H1 (cell line): ENCODE results near the gene CYP4F3. TPM values are rescaled to one million over a fixed set of nuclear protein-coding genes. Genes with fewer than 3 reads are reported as not detected.

Experiments used
- CTCF ChIA-PET: fragments of 300-600 bp; sonication (Branson Sonifier 250); formaldehyde crosslinking; loops from one replicate; lab custom pipeline; 2021; ENCODE audit not compliant: partially characterized antibody; lab: Charles Lee
- POLR2A ChIA-PET: fragments of 300-600 bp; sonication (Branson Sonifier 250); formaldehyde crosslinking; loops from one replicate; lab custom pipeline; 2021; ENCODE audit warnings: inconsistent platforms; ENCODE audit not compliant: partially characterized antibody; lab: Charles Lee
- DNase-seq, 2 experiments: peaks; one replicate each; pipeline versions ENCODE4 v3.0.0 to v3.0.0-alpha.2; 2010 to 2022; ENCODE audit warnings: low spot score in 2 of 2, low read depth in 1 of 2, mixed read lengths in 1 of 2
- FAIRE-seq: peaks from 2 replicates; lab custom pipeline; 2011; peaks lifted over from hg19 to GRCh38; lab: Jason Lieb, UNC
- H2AFZ ChIP-seq: 2 replicates; pipeline ENCODE4 v1.8.1; 2012; ENCODE audit warnings: low read length, inconsistent platforms
- H2AK5ac ChIP-seq: 2 replicates; pipeline ENCODE4 v1.6.1; 2013; ENCODE audit warnings: low read depth, low read length
- H2BK120ac ChIP-seq: replicated peaks from 2 replicates; pipeline ENCODE3; 2013; ENCODE audit warnings: low read depth, low read length, inconsistent platforms
- H2BK12ac ChIP-seq: 2 replicates; pipeline ENCODE4 v1.6.1; 2013; ENCODE audit warnings: low read depth, low read length
- H2BK15ac ChIP-seq: 2 replicates; pipeline ENCODE4 v1.6.1; 2013; ENCODE audit warnings: low read length
- H2BK20ac ChIP-seq: 2 replicates; pipeline ENCODE4 v1.6.1; 2013; ENCODE audit warnings: low read length
- H2BK5ac ChIP-seq: 2 replicates; pipeline ENCODE4 v1.6.1; 2013; ENCODE audit warnings: low read depth, low read length
- H3K14ac ChIP-seq: 2 replicates; pipeline ENCODE4 v1.6.1; 2013; ENCODE audit warnings: inconsistent platforms; ENCODE audit not compliant: insufficient read length
- H3K18ac ChIP-seq: 2 replicates; pipeline ENCODE4 v1.6.1; 2013; ENCODE audit warnings: low read length; ENCODE audit errors: extremely low read depth
- H3K23ac ChIP-seq: 2 replicates; pipeline ENCODE4 v1.6.1; 2013; ENCODE audit warnings: inconsistent platforms; ENCODE audit not compliant: insufficient read length
- H3K23me2 ChIP-seq: 2 replicates; pipeline ENCODE4 v1.6.1; 2013; ENCODE audit warnings: low read depth, low read length
- H3K27ac ChIP-seq: 2 replicates; pipeline ENCODE4 v1.6.1; 2011; ENCODE audit warnings: low read depth, low read length, inconsistent platforms
- H3K27me3 ChIP-seq, 4 experiments: replicated peaks in 1 of 4; 1 replicate in 1 of 4; 2 replicates in 3 of 4; pipeline versions ENCODE4 v1.6.1 to v1.8.1; 2011 to 2013; ENCODE audit warnings: low read length in 3 of 4, mild to moderate bottlenecking in 3 of 4, inconsistent platforms in 2 of 4, mixed read lengths in 2 of 4, moderate library complexity in 1 of 4; ENCODE audit not compliant: control insufficient read depth in 3 of 4, insufficient read depth in 3 of 4; ENCODE audit errors: extremely low read depth in 1 of 4
- H3K36me3 ChIP-seq, 4 experiments: 2 replicates each; pipeline versions ENCODE4 v1.6.1 to v1.8.1; 2011 to 2013; ENCODE audit warnings: mild to moderate bottlenecking in 4 of 4, low read length in 3 of 4, moderate library complexity in 2 of 4, control low read depth in 1 of 4, inconsistent platforms in 1 of 4; ENCODE audit not compliant: insufficient read depth in 4 of 4, control insufficient read depth in 2 of 4
- H3K4ac ChIP-seq: replicated peaks from 2 replicates; pipeline ENCODE3; 2013; ENCODE audit warnings: low read length, low read depth, mixed read lengths, inconsistent platforms; ENCODE audit not compliant: insufficient read length
- H3K4me1 ChIP-seq, 4 experiments: replicated peaks in 1 of 4; 1 replicate in 1 of 4; 2 replicates in 3 of 4; pipeline versions ENCODE4 v1.6.1 to v1.8.1; 2011 to 2013; ENCODE audit warnings: low read length in 3 of 4, inconsistent platforms in 2 of 4, mixed read lengths in 1 of 4; ENCODE audit not compliant: insufficient read depth in 4 of 4, control insufficient read depth in 3 of 4
- H3K4me2 ChIP-seq, 2 experiments: 2 replicates each; pipeline versions ENCODE4 v1.6.1 to v1.8.1; 2011 to 2013; ENCODE audit warnings: low read depth in 2 of 2, low read length in 2 of 2, control low read depth in 1 of 2, inconsistent platforms in 1 of 2, mild to moderate bottlenecking in 1 of 2; ENCODE audit not compliant: insufficient read depth in 1 of 2
- H3K4me3 ChIP-seq, 4 experiments: fragments of 200-600, 300-600 bp in 1 of 4; sonication (generic), shearing (Covaris generic), sonication (Bioruptor Twin) in 1 of 4; 2 replicates each; pipeline versions ENCODE4 v1.5.1 to v1.8.1; 2011 to 2016; ENCODE audit warnings: low read length in 4 of 4, low read depth in 3 of 4, control low read depth in 2 of 4, inconsistent platforms in 2 of 4, mild to moderate bottlenecking in 2 of 4, mixed read lengths in 1 of 4, moderate library complexity in 1 of 4; ENCODE audit not compliant: insufficient read depth in 2 of 4; ENCODE audit errors: extremely low read depth in 1 of 4
- H3K56ac ChIP-seq: replicated peaks from 2 replicates; pipeline ENCODE3; 2013; ENCODE audit warnings: low read depth, mild to moderate bottlenecking, mixed read lengths, low read length, inconsistent platforms; ENCODE audit not compliant: insufficient read length
- H3K79me1 ChIP-seq: 2 replicates; pipeline ENCODE4 v1.6.1; 2013; ENCODE audit warnings: low read depth, low read length, control low read depth
- H3K79me2 ChIP-seq, 2 experiments: 2 replicates each; pipeline versions ENCODE4 v1.6.1 to v1.8.1; 2012 to 2013; ENCODE audit warnings: low read length in 2 of 2, mild to moderate bottlenecking in 2 of 2, inconsistent platforms in 1 of 2; ENCODE audit not compliant: insufficient read depth in 2 of 2, control insufficient read depth in 1 of 2
- H3K9ac ChIP-seq, 4 experiments: replicated peaks in 1 of 4; 1 replicate in 1 of 4; 2 replicates in 3 of 4; pipeline versions ENCODE4 v1.6.1 to v1.8.1; 2011 to 2013; ENCODE audit warnings: low read depth in 3 of 4, low read length in 3 of 4, control low read depth in 2 of 4, mild to moderate bottlenecking in 2 of 4, moderate library complexity in 2 of 4, inconsistent platforms in 1 of 4; ENCODE audit errors: extremely low read depth in 1 of 4
- H3K9me3 ChIP-seq, 2 experiments: 2 replicates each; pipeline versions ENCODE4 v1.6.1 to v1.8.1; 2012 to 2013; ENCODE audit warnings: mild to moderate bottlenecking in 2 of 2, moderate library complexity in 2 of 2, control low read depth in 1 of 2, inconsistent platforms in 1 of 2, low read depth in 1 of 2, low read length in 1 of 2, mixed read lengths in 1 of 2; ENCODE audit not compliant: insufficient read depth in 2 of 2
- H4K20me1 ChIP-seq, 2 experiments: replicated peaks in 1 of 2; 2 replicates each; pipeline versions ENCODE3 to v1.8.1; 2011 to 2013; ENCODE audit warnings: inconsistent platforms in 2 of 2, low read length in 2 of 2, mild to moderate bottlenecking in 1 of 2; ENCODE audit not compliant: insufficient read depth in 2 of 2, control insufficient read depth in 1 of 2
- H4K5ac ChIP-seq: 2 replicates; pipeline ENCODE4 v1.6.1; 2013; ENCODE audit warnings: low read length, low read depth, mixed read lengths, inconsistent platforms; ENCODE audit not compliant: insufficient read length
- H4K8ac ChIP-seq: 2 replicates; pipeline ENCODE4 v1.8.0; 2013; ENCODE audit warnings: mild to moderate bottlenecking, moderate library complexity, low read length, inconsistent platforms; ENCODE audit not compliant: insufficient read depth; ENCODE audit errors: extremely low read depth
- H4K91ac ChIP-seq: replicated peaks from 2 replicates; pipeline ENCODE3; 2013; ENCODE audit warnings: low read length, mixed read lengths, inconsistent platforms; ENCODE audit not compliant: insufficient read length
- CBX5 ChIP-seq: fragments of 300-800, 300-1000 bp; sonication (generic); IDR thresholded peaks from 2 replicates; pipeline ENCODE4 v1.7.1; 2016; ENCODE audit warnings: antibody characterized with exemption, low read length, low read depth
- E2F6 ChIP-seq: IDR thresholded peaks from 2 replicates; pipeline ENCODE4 v1.6.1; 2012; ENCODE audit warnings: inconsistent platforms
- HDAC2 ChIP-seq, 2 experiments: fragments of 300-600 bp in 1 of 2; sonication (generic) in 1 of 2; IDR thresholded peaks; 2 replicates each; pipeline ENCODE4 v1.6.1; 2011 to 2012; ENCODE audit warnings: low read depth in 2 of 2, low read length in 2 of 2, mild to moderate bottlenecking in 2 of 2, moderate library complexity in 2 of 2, borderline replicate concordance in 1 of 2, inconsistent platforms in 1 of 2
- HDAC6 ChIP-seq: IDR thresholded peaks from one replicate; pipeline ENCODE4 v1.7.1; 2012; ENCODE audit warnings: low read depth, mild to moderate bottlenecking, inconsistent platforms, low read length, moderate library complexity
- JUN ChIP-seq: IDR thresholded peaks from 2 replicates; pipeline ENCODE4 v1.6.1; 2011; ENCODE audit warnings: low read depth, mild to moderate bottlenecking, improper control_type of control experiment, low read length
- MAFK ChIP-seq: IDR thresholded peaks from 2 replicates; pipeline ENCODE4 v1.6.1; 2012; ENCODE audit warnings: low read depth, mild to moderate bottlenecking, improper control_type of control experiment, low read length
- NANOG ChIP-seq: IDR thresholded peaks from 2 replicates; pipeline ENCODE4 v1.6.1; 2011; ENCODE audit warnings: low read length, low read depth, mild to moderate bottlenecking, inconsistent platforms; ENCODE audit not compliant: insufficient read depth, poor library complexity, severe bottlenecking
- SAP30 ChIP-seq: fragments of 300-600 bp; sonication (generic); IDR thresholded peaks from 2 replicates; pipeline ENCODE4 v1.7.1; 2012; ENCODE audit warnings: low read length, moderate library complexity, mild to moderate bottlenecking, inconsistent platforms; ENCODE audit not compliant: insufficient read depth, insufficient replicate concordance
- TAF1 ChIP-seq: IDR thresholded peaks from 2 replicates; pipeline ENCODE4 v1.6.1; 2011; ENCODE audit warnings: mild to moderate bottlenecking, low read depth, low read length
- WGBS, 2 experiments: shearing (Covaris generic) in 1 of 2; methylation state at CpG; one replicate each; pipeline versions ENCODE4 v1.1.6 to v1.1.7; 2013 to 2015; ENCODE audit warnings: low lambda C conversion rate in 2 of 2, mixed read lengths in 2 of 2, inconsistent platforms in 1 of 2, low coverage in 1 of 2, missing lambda C conversion rate in 1 of 2; ENCODE audit not compliant: insufficient replicate concordance in 2 of 2, insufficient coverage in 1 of 2, insufficient read length in 1 of 2; ENCODE audit errors: extremely low coverage in 1 of 2, missing lambda C conversion rate in 1 of 2; 5-methylcytosine and 5-hydroxymethylcytosine counted together
- polyA plus RNA-seq, 7 experiments: library from polyadenylated mRNA; depleted of rRNA in 3 of 7; stranded (reverse) in 5 of 7; unstranded in 2 of 7; fragments of >200 nt in 5 of 7; fragments of 200-250 nt in 2 of 7; gene quantifications; 1 replicate in 5 of 7; 2 replicates in 1 of 7; 4 replicates in 1 of 7; pipeline versions ENCODE4 v1.2.1 to v1.2.3, GENCODE V29; 2011 to 2013; ENCODE audit warnings: missing spikeins in 2 of 7, mixed read lengths in 2 of 7
- total RNA-seq: library from RNA; stranded (reverse); fragmentation: NEBNext Ultra II Directional; extraction: Animal tissue kit (Norgen Biotek cat#: 25700); gene quantifications from 2 replicates; pipeline ENCODE4 v1.2.1, GENCODE V29; 2021

CYP4F3 gene
- total and polyA plus RNA-seq, 2 of the 8 experiments (the other 6 are each of a cell fraction or from before 2014, with no cell fraction given): not detected

GRCh38 chr19:15680478-15681322 is 40.0 kb downstream of the CYP4F3 start:
- Histone ChIP-seq H3K79me2 (no peaks in the 10 kb centered on the region), H4K5ac (no peak overlapping the region), H3K56ac (no peak overlapping the region), H4K91ac (no peak overlapping the region), H3K36me3 (no peaks in the 10 kb centered on the region), H3K4me1 (no peaks in the 10 kb centered on the region), H2BK20ac (no peak overlapping the region), H3K79me1 (no peaks in the 10 kb centered on the region), H3K4ac (no peak overlapping the region), H2AFZ (no peak overlapping the region), H3K18ac (no peak overlapping the region), H3K9me3 (peaks cover 70 to 85% of the 10 kb centered on the region in 2 experiments), H2AK5ac (no peak overlapping the region), H4K20me1 (no peaks in the 10 kb centered on the region), H2BK120ac (no peak overlapping the region)
- DNase-seq: no peak
- POLR2A ChIA-PET: no interaction called here
- TF ChIP-seq HDAC2 (IDR thresholded peaks at IDR 0.05; ENCODE audit: borderline replicate concordance in 1 of 2, low read depth in 2 of 2, low read length in 2 of 2): no peak
- no peak for TF ChIP-seq CBX5
- TF ChIP-seq TAF1: no peak
- TF ChIP-seq HDAC6: no peak
- no peak for TF ChIP-seq E2F6
- TF ChIP-seq MAFK: no peak
- TF ChIP-seq NANOG: no peak
- no peak for TF ChIP-seq SAP30
- TF ChIP-seq JUN: no peak
- TF ChIP-seq, all 59 proteins: peak for 0
- Histone ChIP-seq H3K4me3 (no peak overlapping the region), H2BK12ac (no peak overlapping the region), H3K23me2 (no peaks in the 10 kb centered on the region), H3K14ac (no peak overlapping the region), H4K8ac (no peak overlapping the region), H3K23ac (no peak overlapping the region), H3K27ac (no peak overlapping the region), H2BK5ac (no peak overlapping the region), H3K4me2 (no peak overlapping the region), H2BK15ac (no peak overlapping the region), H3K9ac (no peak overlapping the region), H3K27me3 (no peaks in the 10 kb centered on the region)
- WGBS, 2 experiments: 57% methylated on average over 8 of the region's 8 CpGs; no CpG with 5 or more reads in 1 of the 2 experiments
- no peak for FAIRE-seq
- CTCF ChIA-PET: no interaction called here
